Ascending aorta (tissue), 2 donors: Measurements from ENCODE around the gene PLXNA4. TPM values are rescaled to one million over a fixed set of nuclear protein-coding genes. Genes with fewer than 3 reads are reported as not detected.
A peak's percentile ranks its signal among the peaks of the same experiment; 100 is the strongest.

Experiments used
- DNase-seq, 2 donors: peaks; one replicate each; pipeline ENCODE4 v3.0.0-alpha.2; 2019; ENCODE audit warnings: low spot score in 2 of 2
- H3K27ac ChIP-seq, 2 donors: fragments of 200-600 bp; sonication (generic); one replicate each; pipeline ENCODE4 v1.5.1; 2016 to 2017; ENCODE audit warnings: mild to moderate bottlenecking in 1 of 2
- H3K27me3 ChIP-seq: fragments of 200-600 bp; sonication (generic); one replicate; pipeline ENCODE4 v1.5.1; 2017
- H3K36me3 ChIP-seq, 2 donors: fragments of 200-600 bp; sonication (generic); one replicate each; pipeline ENCODE4 v1.5.1; 2016
- H3K4me1 ChIP-seq, 2 donors: fragments of 200-600 bp; sonication (generic); one replicate each; pipeline ENCODE4 v1.5.1; 2016 to 2017; ENCODE audit warnings: mild to moderate bottlenecking in 1 of 2
- H3K4me3 ChIP-seq, 2 donors: fragments of 200-600 bp; sonication (generic); one replicate each; pipeline ENCODE4 v1.5.1; 2016 to 2017; ENCODE audit warnings: mild to moderate bottlenecking in 1 of 2
- H3K9me3 ChIP-seq, 2 donors: fragments of 200-600 bp; sonication (generic); one replicate each; pipeline ENCODE4 v1.5.1; 2016
- CTCF ChIP-seq, 3 experiments: fragments of 200-600 bp in 2 of 3; fragments of 450-650 bp in 1 of 3; sonication (generic) in 2 of 3; IDR thresholded peaks; one replicate each; pipeline ENCODE4 v1.5.1; 2016 to 2019; ENCODE audit warnings: antibody characterized with exemption in 3 of 3, mild to moderate bottlenecking in 1 of 3, moderate library complexity in 1 of 3
- intact Hi-C: fragments of 100-400 bp; cut with DNase I; formaldehyde crosslinking; loops from one replicate; pipeline ENCODE4 v1.15.1; 2023
- total RNA-seq: library from RNA; depleted of rRNA; stranded (reverse); fragments of >200 nt; gene quantifications from one replicate; pipeline ENCODE4 v1.1.0, GENCODE V29; 2016

Gene PLXNA4
- total RNA-seq, 1 donor from 2014 or later: 27.1 TPM

- no peaks in the 10 kb centered on the region for H3K9me3 ChIP-seq
- TF ChIP-seq CTCF (IDR thresholded peaks at IDR 0.05): no peak
- no peak for DNase-seq
- peaks cover 0 to 25% of the 10 kb centered on the region in 2 donors for H3K4me1 ChIP-seq
- intact Hi-C loops: loop anchor here (10.0 kb wide), 1 partner anchor 139 kb away; no protein-coding TSS in a partner anchor
- peak overlapping the region in 1 of 2 donors; percentile 72 for H3K4me3 ChIP-seq
- H3K36me3 ChIP-seq: no peaks in the 10 kb centered on the region
- H3K27me3 ChIP-seq: no peaks in the 10 kb centered on the region
- H3K27ac ChIP-seq: no peak overlapping the region
Measured at GRCh38 chr7:132574223-132574622, 2.0 kb downstream of the PLXNA4 start.

GRCh38 chr7:132573251-132573955 is 2.9 kb downstream of the PLXNA4 start:
- Histone ChIP-seq H3K27me3 (no peaks in the 10 kb centered on the region), H3K4me1 (peaks cover 0 to 25% of the 10 kb centered on the region in 2 donors), H3K36me3 (no peaks in the 10 kb centered on the region), H3K9me3 (no peaks in the 10 kb centered on the region), H3K4me3 (peak overlapping the region in 1 of 2 donors; percentile 72), H3K27ac (no peak overlapping the region)
- intact Hi-C loops: loop anchor here (10.0 kb wide), 1 partner anchor 139 kb away; no protein-coding TSS in a partner anchor
- TF ChIP-seq CTCF (IDR thresholded peaks at IDR 0.05): no peak
- no peak for DNase-seq

GRCh38 chr7:132572526-132572925 is 3.7 kb downstream of the PLXNA4 start:
- DNase-seq: no peak
- peaks cover 0 to 23% of the 10 kb centered on the region in 2 donors for H3K4me1 ChIP-seq
- no peak for TF ChIP-seq CTCF (IDR thresholded peaks at IDR 0.05)
- intact Hi-C loops: loop anchor here (10.0 kb wide), 1 partner anchor 138 kb away; no protein-coding TSS in a partner anchor
- H3K36me3 ChIP-seq: no peaks in the 10 kb centered on the region
- no peaks in the 10 kb centered on the region for H3K9me3 ChIP-seq
- H3K27ac ChIP-seq: no peak overlapping the region
- no peaks in the 10 kb centered on the region for H3K27me3 ChIP-seq
- H3K4me3 ChIP-seq: peak overlapping the region in 1 of 2 donors; percentile 72

- H3K9me3 ChIP-seq: no peaks in the 10 kb centered on the region
- TF ChIP-seq CTCF (IDR thresholded peaks at IDR 0.05): no peak
- no peak overlapping the region for H3K27ac ChIP-seq
- DNase-seq: no peak
- H3K4me1 ChIP-seq: peaks cover 0 to 20% of the 10 kb centered on the region in 2 donors
- no peaks in the 10 kb centered on the region for H3K27me3 ChIP-seq
- H3K4me3 ChIP-seq: no peak overlapping the region
- no peaks in the 10 kb centered on the region for H3K36me3 ChIP-seq
- intact Hi-C loops: loop anchor here (10.0 kb wide), 1 partner anchor 137 kb away; no protein-coding TSS in a partner anchor
Measured at GRCh38 chr7:132571970-132572369, 4.3 kb downstream of the PLXNA4 start.

- intact Hi-C loops: loop anchor here (10.0 kb wide), 1 partner anchor 135 kb away; no protein-coding TSS in a partner anchor
- Histone ChIP-seq H3K27ac (no peak overlapping the region), H3K27me3 (no peaks in the 10 kb centered on the region), H3K4me3 (no peak overlapping the region), H3K36me3 (no peaks in the 10 kb centered on the region), H3K9me3 (no peaks in the 10 kb centered on the region), H3K4me1 (peaks cover 0 to 12% of the 10 kb centered on the region in 2 donors)
- no peak for TF ChIP-seq CTCF (IDR thresholded peaks at IDR 0.05)
- no peak for DNase-seq
Measured at GRCh38 chr7:132569884-132570614, 6.2 kb downstream of the PLXNA4 start.
